HuH-7.5 (cell line): ENCODE data around the gene KRT40.
"Not testable (repeated sequence)": the region's sequence is repeated elsewhere in the genome, so short reads cannot be mapped to it uniquely, and the experiment has no call there.

Source experiments
- DNase-seq: peaks from one replicate; pipeline ENCODE4 v3.0.0; 2011; ENCODE audit warnings: low spot score

Gene KRT40

GRCh38 chr17:40984226-40984625 lies at the start of gene KRT40:
Gene KRT40, minus strand, starts transcription at chr17:40984326. Its CDS starts 53 bp downstream, at chr17:40984273.
- DNase-seq, result no peak

- DNase-seq, result no peak
These were observed 45.6 kb upstream of the KRT40 start, which contains the start of gene KRTAP1-4 for GRCh38 chr17:41029633-41030245. Gene KRTAP1-4, minus strand, starts transcription at chr17:41030195. Its CDS starts 117 bp downstream, at chr17:41030078.

- DNase-seq, result no peak
These were observed 42.8 kb upstream of the KRT40 start, which contains the start of gene KRTAP1-5 for GRCh38 chr17:41026715-41027471. Gene KRTAP1-5, minus strand, starts transcription at chr17:41027208. Its CDS starts 53 bp downstream, at chr17:41027155.

- DNase-seq, result no peak
These were observed 40.6 kb upstream of the KRT40 start for GRCh38 chr17:41024697-41025096.

GRCh38 chr17:41020336-41020735 lies 36.2 kb upstream of the KRT40 start:
- no peak for DNase-seq

GRCh38 chr17:41019415-41019814 lies 35.3 kb upstream of the KRT40 start:
- no peak for DNase-seq

- DNase-seq, result no peak
These were observed 34.4 kb upstream of the KRT40 start for GRCh38 chr17:41018541-41018940.

- no peak for DNase-seq
These were observed 32.6 kb upstream of the KRT40 start for GRCh38 chr17:41016578-41017215.

- no peak for DNase-seq
These were observed 31.3 kb upstream of the KRT40 start for GRCh38 chr17:41015454-41015853.

- no peak for DNase-seq
These were observed 29.5 kb upstream of the KRT40 start for GRCh38 chr17:41013606-41014005.

- DNase-seq, result no peak
These were observed 29.1 kb upstream of the KRT40 start for GRCh38 chr17:41013181-41013580.

- DNase-seq, result no peak
These were observed 28.4 kb upstream of the KRT40 start for GRCh38 chr17:41012326-41013120.

GRCh38 chr17:41010441-41010840 lies 26.3 kb upstream of the KRT40 start:
- no peak for DNase-seq

- DNase-seq, result no peak
These were observed 25.8 kb upstream of the KRT40 start for GRCh38 chr17:41009936-41010335.

GRCh38 chr17:41009301-41009760 lies 25.2 kb upstream of the KRT40 start:
- peak; percentile 8 for DNase-seq

- DNase-seq, result no peak
These were observed 24.7 kb upstream of the KRT40 start, which contains the start of gene KRTAP3-1 for GRCh38 chr17:41008811-41009210. Gene KRTAP3-1, minus strand, starts transcription at chr17:41009128. Its CDS starts 54 bp downstream, at chr17:41009074.

GRCh38 chr17:41004397-41004796 lies 20.3 kb upstream of the KRT40 start:
- DNase-seq, result no peak

GRCh38 chr17:41003926-41004325 lies 19.8 kb upstream of the KRT40 start:
- DNase-seq, result no peak

GRCh38 chr17:41002814-41003213 lies 18.7 kb upstream of the KRT40 start:
- DNase-seq, result no peak

GRCh38 chr17:41001795-41002194 lies 17.7 kb upstream of the KRT40 start:
- no peak for DNase-seq

GRCh38 chr17:40999563-40999962 lies 15.4 kb upstream of the KRT40 start, which contains the start of gene KRTAP3-2:
Gene KRTAP3-2, minus strand, starts transcription at chr17:40999906. Its CDS starts 53 bp downstream, at chr17:40999853.
- not testable (repeated sequence) for DNase-seq

GRCh38 chr17:40997361-40997760 lies 13.2 kb upstream of the KRT40 start:
- no peak for DNase-seq
